MM.1S (cell line): Measurements from ENCODE around the gene TBC1D16.
A peak's percentile ranks its signal among the peaks of the same experiment; 100 is the strongest.

Source experiments
- DNase-seq: peaks from one replicate; pipeline ENCODE4 v3.0.0-alpha.2; 2015
- H2AFZ ChIP-seq: fragments of 300-600 bp; sonication (generic); 2 replicates; pipeline ENCODE4 v1.6.0; 2016; ENCODE audit warnings: antibody characterized with exemption, low read length
- H3F3A ChIP-seq: fragments of 300-600 bp; sonication (generic); 2 replicates; pipeline ENCODE4 v1.6.1; 2016; ENCODE audit warnings: mild to moderate bottlenecking, antibody characterized with exemption, low read length, moderate library complexity, mixed read lengths; ENCODE audit not compliant: insufficient read depth
- H3K27ac ChIP-seq: fragments of 300-600 bp; sonication (generic); 2 replicates; pipeline ENCODE4 v1.5.1; 2016; ENCODE audit warnings: mild to moderate bottlenecking, low read length
- H3K27me3 ChIP-seq: fragments of 300-600 bp; sonication (generic); replicated peaks from 2 replicates; pipeline ENCODE4 v1.6.0; 2016; ENCODE audit warnings: low read length; ENCODE audit not compliant: insufficient read depth
- H3K36me3 ChIP-seq: fragments of 300-600 bp; sonication (generic); replicated peaks from 2 replicates; pipeline ENCODE4 v1.6.1; 2016; ENCODE audit warnings: mild to moderate bottlenecking, low read length, mixed read lengths; ENCODE audit not compliant: insufficient read depth
- H3K4me1 ChIP-seq: fragments of 300-600 bp; sonication (generic); 2 replicates; pipeline ENCODE4 v1.6.1; 2016; ENCODE audit warnings: low read length, mixed read lengths
- H3K4me2 ChIP-seq: fragments of 300-600 bp; sonication (generic); 2 replicates; pipeline ENCODE4 v1.6.0; 2016; ENCODE audit warnings: low read depth, low read length
- H3K4me3 ChIP-seq: fragments of 300-600 bp; sonication (generic); 2 replicates; pipeline ENCODE4 v1.5.1; 2016; ENCODE audit warnings: low read length, mixed read lengths
- H3K79me2 ChIP-seq: fragments of 300-600 bp; sonication (generic); 2 replicates; pipeline ENCODE4 v1.6.1; 2016; ENCODE audit warnings: mixed run types, low read length, mixed read lengths
- H3K9ac ChIP-seq: fragments of 300-600 bp; sonication (generic); 2 replicates; pipeline ENCODE4 v1.6.1; 2016; ENCODE audit warnings: low read length, mixed read lengths
- H3K9me2 ChIP-seq: fragments of 300-600 bp; sonication (generic); replicated peaks from 2 replicates; pipeline ENCODE4 v1.6.1; 2016; ENCODE audit warnings: mild to moderate bottlenecking, low read length, mixed read lengths; ENCODE audit not compliant: insufficient read depth
- H3K9me3 ChIP-seq: fragments of 300-600 bp; sonication (generic); replicated peaks from 2 replicates; pipeline ENCODE4 v1.6.1; 2016; ENCODE audit warnings: mild to moderate bottlenecking, low read length, mixed read lengths; ENCODE audit not compliant: insufficient read depth
- H4K20me1 ChIP-seq: fragments of 300-600 bp; sonication (generic); 2 replicates; pipeline ENCODE4 v1.6.1; 2016; ENCODE audit warnings: mild to moderate bottlenecking, low read length, moderate library complexity, mixed read lengths; ENCODE audit not compliant: insufficient read depth
- CTCF ChIP-seq: fragments of 300-600 bp; sonication (generic); IDR thresholded peaks from 2 replicates; pipeline ENCODE4 v1.5.1; 2016; ENCODE audit warnings: antibody characterized with exemption, low read length, mixed read lengths
- EZH2 ChIP-seq: fragments of 300-600 bp; sonication (generic); optimal IDR thresholded peaks from 2 replicates; pipeline ENCODE3; 2017; ENCODE audit warnings: low read depth, mild to moderate bottlenecking, antibody characterized with exemption, low read length, mixed read lengths
- EZH2phosphoT487 ChIP-seq: fragments of 300-600 bp; sonication (generic); IDR thresholded peaks from 2 replicates; pipeline ENCODE4 v1.6.1; 2018; ENCODE audit warnings: antibody characterized with exemption, low read length

Gene TBC1D16

GRCh38 chr17:79978548-79978855 lies 57.2 kb downstream of the TBC1D16 start:
- Histone ChIP-seq H3F3A (no peaks in the 10 kb centered on the region), H2AFZ (no peak overlapping the region), H4K20me1 (no peaks in the 10 kb centered on the region; the same call in 1 of the 2 replicates), H3K9me3 (no peaks in the 10 kb centered on the region), H3K4me3 (no peak overlapping the region), H3K79me2 (no peaks in the 10 kb centered on the region), H3K9me2 (no peaks in the 10 kb centered on the region), H3K9ac (no peak overlapping the region), H3K4me1 (no peaks in the 10 kb centered on the region), H3K27me3 (peaks cover 100% of the 10 kb centered on the region), H3K36me3 (no peaks in the 10 kb centered on the region), H3K27ac (no peak overlapping the region), H3K4me2 (no peak overlapping the region)
- no peak for DNase-seq
- TF ChIP-seq EZH2phosphoT487 (no peak), CTCF (no peak), EZH2 (no peak)

- peaks cover 100% of the 10 kb centered on the region for H3K27me3 ChIP-seq
- TF ChIP-seq CTCF, result no peak
- TF ChIP-seq EZH2, result peak; percentile 95
- TF ChIP-seq EZH2phosphoT487, result 0 out of 2 replicates have a peak, but pooled peaks have one; percentile 34
- no peaks in the 10 kb centered on the region for H3K9me3 ChIP-seq
- H3K4me3 ChIP-seq, result no peak overlapping the region
- no peak overlapping the region for H3K9ac ChIP-seq
- no peak for DNase-seq
- H3K4me2 ChIP-seq, result no peak overlapping the region
- H3F3A ChIP-seq, result no peaks in the 10 kb centered on the region
- H4K20me1 ChIP-seq, result no peaks in the 10 kb centered on the region; the same call in 1 of the 2 replicates
- no peak overlapping the region for H3K27ac ChIP-seq
- no peaks in the 10 kb centered on the region for H3K79me2 ChIP-seq
- H3K36me3 ChIP-seq, result no peaks in the 10 kb centered on the region
- H3K9me2 ChIP-seq, result no peaks in the 10 kb centered on the region
- no peaks in the 10 kb centered on the region for H3K4me1 ChIP-seq
- H2AFZ ChIP-seq, result no peak overlapping the region
Observed at GRCh38 chr17:79977708-79978547, 57.7 kb downstream of the TBC1D16 start.

- no peaks in the 10 kb centered on the region; the same call in 1 of the 2 replicates for H4K20me1 ChIP-seq
- no peaks in the 10 kb centered on the region for H3K9me3 ChIP-seq
- H3K9ac ChIP-seq, result no peak overlapping the region
- no peaks in the 10 kb centered on the region for H3K79me2 ChIP-seq
- H3K27me3 ChIP-seq, result peaks cover 100% of the 10 kb centered on the region
- no peaks in the 10 kb centered on the region for H3K9me2 ChIP-seq
- no peak for DNase-seq
- no peaks in the 10 kb centered on the region for H3K36me3 ChIP-seq
- no peak overlapping the region for H3K4me2 ChIP-seq
- no peak overlapping the region for H3K27ac ChIP-seq
- no peaks in the 10 kb centered on the region for H3K4me1 ChIP-seq
- H2AFZ ChIP-seq, result no peak overlapping the region
- TF ChIP-seq EZH2phosphoT487 (no peak), CTCF (no peak), EZH2 (no peak)
- H3K4me3 ChIP-seq, result no peak overlapping the region
- H3F3A ChIP-seq, result no peaks in the 10 kb centered on the region
Observed at GRCh38 chr17:79977161-79977631, 58.5 kb downstream of the TBC1D16 start.
